SU-DHL-6 (cell line): ENCODE results near the gene FSHR.

Experiments used
- H2AFZ ChIP-seq: fragments of 200-600 bp; sonication (generic); 2 replicates; pipeline ENCODE4 v1.6.1; 2014; ENCODE audit warnings: low read depth, mild to moderate bottlenecking, moderate library complexity, mixed read lengths, antibody characterized with exemption, low read length; ENCODE audit not compliant: severe bottlenecking
- H3F3A ChIP-seq: fragments of 200-600 bp; shearing (Covaris generic); 2 replicates; pipeline ENCODE4 v1.6.0; 2016; ENCODE audit warnings: antibody characterized with exemption, mild to moderate bottlenecking; ENCODE audit not compliant: insufficient read depth
- H3K27ac ChIP-seq: fragments of 200-600 bp; sonication (generic); 2 replicates; pipeline ENCODE4 v1.5.1; 2016; ENCODE audit warnings: low read depth, mild to moderate bottlenecking, low read length, moderate library complexity, mixed read lengths
- H3K27me3 ChIP-seq: fragments of 200-600 bp; sonication (generic), shearing (Covaris generic); 2 replicates; pipeline ENCODE4 v1.6.0; 2014; ENCODE audit warnings: mild to moderate bottlenecking, low read length
- H3K36me3 ChIP-seq: fragments of 200-600 bp; sonication (generic); 2 replicates; pipeline ENCODE4 v1.6.1; 2014; ENCODE audit warnings: mild to moderate bottlenecking, low read length, mixed read lengths
- H3K4me2 ChIP-seq: fragments of 300-600, 200-600 bp; shearing (Covaris generic), sonication (generic); 2 replicates; pipeline ENCODE4 v1.6.0; 2014; ENCODE audit warnings: low read length, low read depth, mild to moderate bottlenecking; ENCODE audit not compliant: poor library complexity, severe bottlenecking
- H3K4me3 ChIP-seq: fragments of 200-600 bp; sonication (generic); 2 replicates; pipeline ENCODE4 v1.5.1; 2014; ENCODE audit warnings: antibody characterized with exemption, low read length, mild to moderate bottlenecking, mixed read lengths; ENCODE audit not compliant: insufficient read depth, poor library complexity, severe bottlenecking
- H3K79me2 ChIP-seq: fragments of 200-600 bp; sonication (generic); 2 replicates; pipeline ENCODE4 v1.6.1; 2014; ENCODE audit warnings: mild to moderate bottlenecking, low read length, moderate library complexity; ENCODE audit not compliant: insufficient read depth
- H3K9ac ChIP-seq: fragments of 200-600 bp; sonication (generic); 2 replicates; pipeline ENCODE4 v1.7.0; 2014; ENCODE audit warnings: mild to moderate bottlenecking, low read length
- H3K9me2 ChIP-seq: fragments of 200-600 bp; sonication (generic); replicated peaks from 2 replicates; pipeline ENCODE4 v1.6.1; 2014; ENCODE audit warnings: low read length; ENCODE audit not compliant: insufficient read depth
- H3K9me3 ChIP-seq: fragments of 200-600 bp; sonication (generic); 2 replicates; pipeline ENCODE4 v1.6.1; 2014; ENCODE audit warnings: low read length, mixed read lengths; ENCODE audit not compliant: insufficient read depth
- H4K20me1 ChIP-seq: fragments of 200-600 bp; sonication (generic); 2 replicates; pipeline ENCODE4 v1.6.1; 2014; ENCODE audit warnings: low read depth, mild to moderate bottlenecking, antibody characterized with exemption, low read length, moderate library complexity, mixed read lengths
- CTCF ChIP-seq: fragments of 200-600 bp; sonication (generic); IDR thresholded peaks from one replicate; pipeline ENCODE4 v1.5.1; 2017; ENCODE audit warnings: antibody characterized with exemption, mild to moderate bottlenecking, low read length, moderate library complexity; ENCODE audit not compliant: insufficient read depth, poor library complexity, severe bottlenecking
- EZH2phosphoT487 ChIP-seq: fragments of 200-600 bp; sonication (generic), shearing (Covaris generic); conservative IDR thresholded peaks from 2 replicates; pipeline ENCODE4 v1.6.1; 2018; ENCODE audit warnings: mild to moderate bottlenecking, antibody characterized with exemption, low read length, moderate library complexity, mixed read lengths

The FSHR gene

GRCh38 chr2:48984922-48985321 is 169.4 kb downstream of the FSHR start:
- no peak overlapping the region for H2AFZ ChIP-seq
- no peaks in the 10 kb centered on the region for H3K9me2 ChIP-seq
- no peak overlapping the region for H3K4me3 ChIP-seq
- H3K27me3 ChIP-seq: no peaks in the 10 kb centered on the region
- H3F3A ChIP-seq: no peaks in the 10 kb centered on the region
- H4K20me1 ChIP-seq: no peaks in the 10 kb centered on the region
- TF ChIP-seq EZH2phosphoT487 (no peak), CTCF (no peak)
- no peak overlapping the region for H3K9ac ChIP-seq
- no peaks in the 10 kb centered on the region for H3K36me3 ChIP-seq
- H3K9me3 ChIP-seq: no peaks in the 10 kb centered on the region
- H3K4me2 ChIP-seq: no peak overlapping the region
- no peak overlapping the region for H3K27ac ChIP-seq
- no peaks in the 10 kb centered on the region for H3K79me2 ChIP-seq

GRCh38 chr2:48983551-48983950 is 170.8 kb downstream of the FSHR start:
- no peak overlapping the region for H3K4me3 ChIP-seq
- no peaks in the 10 kb centered on the region for H4K20me1 ChIP-seq
- H3K9me2 ChIP-seq: no peaks in the 10 kb centered on the region
- no peaks in the 10 kb centered on the region for H3K27me3 ChIP-seq
- TF ChIP-seq CTCF: no peak
- no peak for TF ChIP-seq EZH2phosphoT487
- no peak overlapping the region for H3K9ac ChIP-seq
- no peak overlapping the region for H3K4me2 ChIP-seq
- no peak overlapping the region for H2AFZ ChIP-seq
- H3F3A ChIP-seq: no peaks in the 10 kb centered on the region
- H3K79me2 ChIP-seq: no peaks in the 10 kb centered on the region
- H3K9me3 ChIP-seq: no peaks in the 10 kb centered on the region
- H3K27ac ChIP-seq: no peak overlapping the region
- no peaks in the 10 kb centered on the region for H3K36me3 ChIP-seq

GRCh38 chr2:48982887-48983435 is 171.4 kb downstream of the FSHR start:
- TF ChIP-seq EZH2phosphoT487 (no peak), CTCF (no peak)
- H3K9ac ChIP-seq: no peak overlapping the region
- no peaks in the 10 kb centered on the region for H4K20me1 ChIP-seq
- no peak overlapping the region for H3K27ac ChIP-seq
- H3K79me2 ChIP-seq: no peaks in the 10 kb centered on the region
- H3K9me3 ChIP-seq: no peaks in the 10 kb centered on the region
- H3K36me3 ChIP-seq: no peaks in the 10 kb centered on the region
- no peaks in the 10 kb centered on the region for H3K9me2 ChIP-seq
- no peak overlapping the region for H3K4me2 ChIP-seq
- no peaks in the 10 kb centered on the region for H3F3A ChIP-seq
- no peaks in the 10 kb centered on the region for H3K27me3 ChIP-seq
- no peak overlapping the region for H2AFZ ChIP-seq
- no peak overlapping the region for H3K4me3 ChIP-seq
